BE2C (cell line): ENCODE data around the gene TMEFF2. TPM values are rescaled to one million over a fixed set of nuclear protein-coding genes. Genes with fewer than 3 reads are reported as not detected.
A peak's percentile ranks its signal among the peaks of the same experiment; 100 is the strongest.

ENCODE experiments used
- DNase-seq: peaks from one replicate; pipeline ENCODE4 v3.0.0-alpha.2; 2020
- H3K27me3 ChIP-seq: fragments of 250-450 bp; sonication (Bioruptor Pico); 2 replicates; pipeline ENCODE4 v1.5.1; 2020; ENCODE audit warnings: mild to moderate bottlenecking
- H3K36me3 ChIP-seq: fragments of 250-450 bp; sonication (Bioruptor Pico); 2 replicates; pipeline ENCODE4 v1.5.1; 2020; ENCODE audit warnings: mild to moderate bottlenecking
- H3K4me1 ChIP-seq: fragments of 250-450 bp; sonication (Bioruptor Pico); 2 replicates; pipeline ENCODE4 v1.5.1; 2020
- H3K4me3 ChIP-seq: 2 replicates; pipeline ENCODE4 v1.5.1; 2011; ENCODE audit warnings: low read depth, low read length
- H3K9me3 ChIP-seq: fragments of 250-450 bp; sonication (Bioruptor Pico); 2 replicates; pipeline ENCODE4 v1.5.1; 2020
- polyA plus RNA-seq: library from polyadenylated mRNA; unstranded; fragments of >200 nt; gene quantifications from one replicate; pipeline ENCODE4 v1.2.1, GENCODE V29; 2012; ENCODE audit warnings: low read depth, missing spikeins; ENCODE audit not compliant: insufficient read length, insufficient read depth
- TF ChIP-seq, protein P1 (sequence below): IDR thresholded peaks from 2 replicates; pipeline ENCODE4 v1.5.1; 2012; ENCODE audit warnings: mild to moderate bottlenecking, low read depth, low read length

The TMEFF2 gene, protein sequence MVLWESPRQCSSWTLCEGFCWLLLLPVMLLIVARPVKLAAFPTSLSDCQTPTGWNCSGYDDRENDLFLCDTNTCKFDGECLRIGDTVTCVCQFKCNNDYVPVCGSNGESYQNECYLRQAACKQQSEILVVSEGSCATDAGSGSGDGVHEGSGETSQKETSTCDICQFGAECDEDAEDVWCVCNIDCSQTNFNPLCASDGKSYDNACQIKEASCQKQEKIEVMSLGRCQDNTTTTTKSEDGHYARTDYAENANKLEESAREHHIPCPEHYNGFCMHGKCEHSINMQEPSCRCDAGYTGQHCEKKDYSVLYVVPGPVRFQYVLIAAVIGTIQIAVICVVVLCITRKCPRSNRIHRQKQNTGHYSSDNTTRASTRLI
- polyA plus RNA-seq = 5.2 TPM

GRCh38 chr2:192194866-192195547 is at the start of gene TMEFF2:
TMEFF2 (minus strand) TSS chr2:192194933; CDS start chr2:192194524, 409 bp downstream.
- Histone ChIP-seq H3K9me3 (no peaks in the 10 kb centered on the region), H3K4me1 (no peaks in the 10 kb centered on the region), H3K27me3 (peaks cover 50% of the 10 kb centered on the region), H3K4me3 (peak within 1 kb of the TSS; percentile 68), H3K36me3 (no peaks in the 10 kb centered on the region)
- TF ChIP-seq, protein P1, sequence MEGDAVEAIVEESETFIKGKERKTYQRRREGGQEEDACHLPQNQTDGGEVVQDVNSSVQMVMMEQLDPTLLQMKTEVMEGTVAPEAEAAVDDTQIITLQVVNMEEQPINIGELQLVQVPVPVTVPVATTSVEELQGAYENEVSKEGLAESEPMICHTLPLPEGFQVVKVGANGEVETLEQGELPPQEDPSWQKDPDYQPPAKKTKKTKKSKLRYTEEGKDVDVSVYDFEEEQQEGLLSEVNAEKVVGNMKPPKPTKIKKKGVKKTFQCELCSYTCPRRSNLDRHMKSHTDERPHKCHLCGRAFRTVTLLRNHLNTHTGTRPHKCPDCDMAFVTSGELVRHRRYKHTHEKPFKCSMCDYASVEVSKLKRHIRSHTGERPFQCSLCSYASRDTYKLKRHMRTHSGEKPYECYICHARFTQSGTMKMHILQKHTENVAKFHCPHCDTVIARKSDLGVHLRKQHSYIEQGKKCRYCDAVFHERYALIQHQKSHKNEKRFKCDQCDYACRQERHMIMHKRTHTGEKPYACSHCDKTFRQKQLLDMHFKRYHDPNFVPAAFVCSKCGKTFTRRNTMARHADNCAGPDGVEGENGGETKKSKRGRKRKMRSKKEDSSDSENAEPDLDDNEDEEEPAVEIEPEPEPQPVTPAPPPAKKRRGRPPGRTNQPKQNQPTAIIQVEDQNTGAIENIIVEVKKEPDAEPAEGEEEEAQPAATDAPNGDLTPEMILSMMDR = peak; percentile 37
- DNase-seq = peak; percentile 97

DNA sequence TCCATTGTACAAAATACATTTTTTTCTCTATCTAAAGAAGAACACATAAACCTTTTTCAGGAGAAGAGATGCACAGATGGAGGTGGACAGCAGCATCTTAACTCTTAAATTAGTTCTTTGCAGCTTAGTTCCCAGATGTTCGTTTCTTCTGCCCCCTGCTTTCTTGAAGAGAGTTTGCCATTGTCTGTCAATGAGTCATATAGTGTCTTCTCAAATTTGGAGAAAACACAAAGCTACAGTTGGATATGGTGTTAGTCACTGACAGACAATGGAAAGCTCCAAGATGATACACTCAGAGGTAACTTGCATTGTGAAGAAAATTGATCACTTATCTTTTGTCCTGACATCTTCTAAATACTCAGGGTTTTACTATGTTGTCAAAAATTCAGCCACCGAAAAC is 48.8 kb upstream of the TMEFF2 start:
- TF ChIP-seq, protein P1 = no peak
- no peak for DNase-seq
- Histone ChIP-seq H3K4me1 (no peaks in the 10 kb centered on the region), H3K27me3 (no peaks in the 10 kb centered on the region), H3K9me3 (no peaks in the 10 kb centered on the region), H3K4me3 (no peak overlapping the region), H3K36me3 (no peaks in the 10 kb centered on the region)

DNA sequence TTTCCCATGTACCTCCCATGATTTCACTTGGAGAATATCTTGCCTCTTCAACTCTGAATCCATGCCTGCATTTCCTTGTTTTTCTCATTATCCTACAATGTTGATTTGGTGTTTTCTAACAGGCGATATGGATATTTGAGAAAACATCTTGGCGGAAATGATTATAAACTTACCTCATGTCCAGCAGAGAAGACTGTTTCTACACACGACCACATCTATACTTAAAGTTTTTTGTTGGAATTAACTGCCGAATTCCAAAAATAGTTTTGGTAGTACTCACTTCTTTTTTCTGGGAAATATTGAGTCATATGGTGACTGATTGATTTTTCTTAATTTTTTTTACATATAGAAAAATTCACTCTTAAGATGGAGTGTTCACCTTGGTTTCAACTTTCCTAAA is 41.4 kb upstream of the TMEFF2 start:
- peaks cover 4% of the 10 kb centered on the region for H3K27me3 ChIP-seq
- H3K9me3 ChIP-seq = no peaks in the 10 kb centered on the region
- H3K4me1 ChIP-seq = no peaks in the 10 kb centered on the region
- H3K36me3 ChIP-seq = no peaks in the 10 kb centered on the region
- no peak overlapping the region for H3K4me3 ChIP-seq
- TF ChIP-seq, protein P1 = no peak
- no peak for DNase-seq

GRCh38 chr2:192230889-192231453 is 36.2 kb upstream of the TMEFF2 start:
- Histone ChIP-seq H3K36me3 (no peaks in the 10 kb centered on the region), H3K9me3 (no peaks in the 10 kb centered on the region), H3K27me3 (peaks cover 8% of the 10 kb centered on the region), H3K4me3 (no peak overlapping the region), H3K4me1 (no peaks in the 10 kb centered on the region)
- no peak for DNase-seq
- TF ChIP-seq, protein P1 = no peak

DNA sequence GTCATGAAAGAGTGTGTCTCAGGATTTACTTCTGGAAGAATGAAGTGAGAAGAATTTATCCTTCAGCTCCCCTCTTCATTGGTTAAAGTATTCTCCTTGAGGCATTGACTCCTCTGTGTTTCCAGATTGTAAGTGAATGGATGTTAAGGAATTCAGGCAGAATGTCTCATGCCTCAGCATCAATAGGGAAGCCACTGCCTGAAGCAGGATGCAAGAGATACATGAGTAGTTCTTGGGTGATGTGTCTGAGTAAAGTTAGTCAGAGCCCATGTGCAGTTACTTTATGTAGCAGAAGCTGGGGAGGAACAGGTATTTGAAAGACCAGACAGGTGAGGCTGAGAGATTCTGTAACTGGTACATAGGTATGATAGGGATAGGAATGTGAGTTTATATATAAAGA is 34.0 kb upstream of the TMEFF2 start:
- peaks cover 8% of the 10 kb centered on the region for H3K27me3 ChIP-seq
- DNase-seq = no peak

More for the DNA sequence above, 34.0 kb upstream of the TMEFF2 start:
- no peaks in the 10 kb centered on the region; the same call in 1 of the 2 replicates for H3K9me3 ChIP-seq
- H3K4me1 ChIP-seq = no peaks in the 10 kb centered on the region
- no peak overlapping the region for H3K4me3 ChIP-seq
- H3K36me3 ChIP-seq = no peaks in the 10 kb centered on the region
- TF ChIP-seq, protein P1 = no peak
